ENCODE measurements around the gene YARS1. TPM values are rescaled to one million over a fixed set of nuclear protein-coding genes. Genes with fewer than 3 reads are reported as not detected.

YARS1 gene
- total RNA-seq, 1 experiment from 2014 or later, result 244 TPM

GRCh38 chr1:32770741-32771548, 46.2 kb downstream of the YARS1 start:
- intact Hi-C loops (cut with micrococcal nuclease), result no loop called here
- H3K9me3 ChIP-seq (ENCODE audit: control insufficient read depth in 1 of 2, insufficient read depth in 1 of 2, low read depth in 1 of 2, low read length in 2 of 2), result no peaks in the 10 kb centered on the region
- no peaks in the 10 kb centered on the region for H3K27me3 ChIP-seq (ENCODE audit: insufficient read depth, low read length)
- ChIA-PET POLR2A (no interaction called here), CTCF (no interaction called here), RAD21 (ENCODE audit: low non-redundant PET in 1 of 2, low total read pairs in 2 of 2, uncharacterized antibody in 2 of 2, unreplicated experiment in 2 of 2) (interaction anchor here in 1 of 2 experiments (8.0 kb wide), 1 partner anchor 58 kb away, joined by 41 read pairs; no protein-coding TSS in a partner anchor)
- no peak overlapping the region for H3K9ac ChIP-seq (ENCODE audit: low read length)
- no peak overlapping the region for H3K27ac ChIP-seq (ENCODE audit: low read depth, low read length)
- H3K4me1 ChIP-seq (ENCODE audit: control insufficient read depth in 1 of 2, insufficient read depth in 2 of 2, low read length in 2 of 2), result peaks cover 45 to 62% of the 10 kb centered on the region in 2 experiments
- no peak overlapping the region for H2AFZ ChIP-seq (ENCODE audit: low read depth, low read length, poor library complexity, severe bottlenecking)
- no peak overlapping the region for H3K4me3 ChIP-seq (replicated peaks in 1 of 2; ENCODE audit: low read depth in 1 of 2, low read length in 2 of 2)
- BruUV-seq (replicated peaks), result no TSS peak
- no peaks in the 10 kb centered on the region for H4K20me1 ChIP-seq (ENCODE audit: insufficient read depth)
- no peaks in the 10 kb centered on the region for H3K9me2 ChIP-seq (ENCODE audit: insufficient read depth)
- H3K79me2 ChIP-seq (ENCODE audit: insufficient read depth, low read length), result peaks cover 16% of the 10 kb centered on the region; the same call in 1 of the 2 replicates
- TF ChIP-seq MAX (IDR thresholded peaks at IDR 0.05) (no peak), ELF1 (IDR thresholded peaks at IDR 0.05; ENCODE audit: borderline replicate concordance, low read depth) (no peak), ATF3 (IDR thresholded peaks at IDR 0.05) (no peak), ZFX (IDR thresholded peaks at IDR 0.05) (no peak), ZNF274 (IDR thresholded peaks at IDR 0.05; ENCODE audit: low read depth, low read length) (no peak), SIN3A (IDR thresholded peaks at IDR 0.05; ENCODE audit: low read depth) (no peak), POLR2A (IDR thresholded peaks at IDR 0.05; ENCODE audit: borderline replicate concordance, extremely low read depth, insufficient read depth, insufficient read length) (no peak), TCF7L2 (IDR thresholded peaks at IDR 0.05; ENCODE audit: borderline replicate concordance, extremely low read depth, insufficient read depth, insufficient read length) (no peak), REST (IDR thresholded peaks at IDR 0.05; ENCODE audit: low read depth) (no peak), SP1 (IDR thresholded peaks at IDR 0.05; ENCODE audit: low read depth) (no peak)
- H3K36me3 ChIP-seq (ENCODE audit: control insufficient read depth in 1 of 2, insufficient read depth in 2 of 2, low read length in 2 of 2), result peaks cover 12 to 16% of the 10 kb centered on the region in 2 experiments; a peak in 3 of 4 replicates
- no peak overlapping the region for H3K4me2 ChIP-seq (ENCODE audit: low read length)
- DNase-seq (ENCODE audit: low read depth, low spot score) (no peak), ATAC-seq (no peak)
